ENCODE data around the gene NELL2.
"Not testable (repeated sequence)": the region's sequence is repeated elsewhere in the genome, so short reads cannot be mapped to it uniquely, and the experiment has no call there.

NELL2 gene

DNA sequence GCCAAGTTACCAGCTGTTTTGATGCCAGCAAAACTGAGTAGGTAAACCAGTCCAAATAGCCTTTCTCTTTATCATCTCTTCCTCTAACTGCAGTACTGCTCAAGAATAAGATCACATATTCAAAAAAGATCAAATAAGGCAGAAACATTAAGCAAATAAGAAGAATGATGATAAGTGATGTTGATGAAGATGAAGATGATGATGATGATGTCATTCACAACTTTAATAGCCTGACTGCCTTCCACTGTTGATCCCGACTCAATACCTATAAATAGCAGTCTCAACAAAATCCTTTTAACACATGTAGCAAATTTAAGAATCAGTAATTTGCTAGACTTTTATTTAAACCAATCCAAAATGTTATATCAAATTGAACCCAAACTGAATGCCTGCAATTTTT, 47.1 kb downstream of the NELL2 start:
- Histone ChIP-seq H3K4me1 (ENCODE audit: control insufficient read depth, insufficient read depth, low read length) (no peaks in the 10 kb centered on the region), H3K9ac (ENCODE audit: low read length in 2 of 2) (no peak overlapping the region), H3K9me3 (ENCODE audit: control insufficient read depth in 2 of 2, low read length in 2 of 2) (no peaks in the 10 kb centered on the region), H3K36me3 (ENCODE audit: control insufficient read depth in 2 of 2, insufficient read depth in 2 of 2, low read length in 2 of 2) (no peaks in the 10 kb centered on the region), H3K27me3 (ENCODE audit: control insufficient read depth in 1 of 2, insufficient read depth in 2 of 2, low read length in 2 of 2) (no peaks in the 10 kb centered on the region), H3K27ac (ENCODE audit: low read length) (no peak overlapping the region), H3K4me3 (ENCODE audit: low read length in 2 of 2) (no peak overlapping the region)

DNA sequence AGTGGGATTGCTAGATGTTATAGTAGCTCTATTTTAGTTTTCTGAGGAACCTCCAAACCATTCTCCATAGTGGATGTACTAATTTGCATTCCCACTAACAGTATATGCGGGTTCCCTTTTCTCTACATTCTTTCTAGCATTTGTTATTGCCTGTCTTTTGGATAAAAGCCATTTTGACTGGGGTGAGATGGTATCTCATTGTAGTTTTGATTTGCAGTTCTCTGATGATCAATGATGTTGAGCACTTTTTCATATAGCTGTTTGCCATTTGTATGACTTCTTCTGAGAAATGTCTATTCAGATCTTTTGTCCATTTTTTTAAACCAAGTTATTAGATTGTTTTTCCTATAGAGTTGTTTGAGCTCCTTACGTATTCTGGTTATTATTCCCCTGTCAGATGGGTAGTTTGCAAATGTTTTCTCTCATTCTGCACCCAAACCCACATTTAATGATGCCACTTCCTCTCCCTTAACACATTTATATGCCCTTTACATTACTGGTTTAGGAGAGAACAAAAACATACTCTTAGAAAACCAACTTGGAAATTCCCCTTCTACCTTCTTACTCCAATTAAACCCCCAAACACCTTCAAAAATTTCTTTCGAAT, 48.2 kb downstream of the NELL2 start:
- no peak overlapping the region for H3K4me3 ChIP-seq (ENCODE audit: low read length in 2 of 2)
- H3K27ac ChIP-seq (ENCODE audit: low read length) = no peak overlapping the region
- H3K4me1 ChIP-seq (ENCODE audit: control insufficient read depth, insufficient read depth, low read length) = no peaks in the 10 kb centered on the region
- H3K36me3 ChIP-seq (ENCODE audit: control insufficient read depth in 2 of 2, insufficient read depth in 2 of 2, low read length in 2 of 2) = no peaks in the 10 kb centered on the region
- no peaks in the 10 kb centered on the region for H3K27me3 ChIP-seq (ENCODE audit: control insufficient read depth in 1 of 2, insufficient read depth in 2 of 2, low read length in 2 of 2)
- no peaks in the 10 kb centered on the region for H3K9me3 ChIP-seq (ENCODE audit: control insufficient read depth in 2 of 2, low read length in 2 of 2)
- no peak overlapping the region for H3K9ac ChIP-seq (ENCODE audit: low read length in 2 of 2)

DNA sequence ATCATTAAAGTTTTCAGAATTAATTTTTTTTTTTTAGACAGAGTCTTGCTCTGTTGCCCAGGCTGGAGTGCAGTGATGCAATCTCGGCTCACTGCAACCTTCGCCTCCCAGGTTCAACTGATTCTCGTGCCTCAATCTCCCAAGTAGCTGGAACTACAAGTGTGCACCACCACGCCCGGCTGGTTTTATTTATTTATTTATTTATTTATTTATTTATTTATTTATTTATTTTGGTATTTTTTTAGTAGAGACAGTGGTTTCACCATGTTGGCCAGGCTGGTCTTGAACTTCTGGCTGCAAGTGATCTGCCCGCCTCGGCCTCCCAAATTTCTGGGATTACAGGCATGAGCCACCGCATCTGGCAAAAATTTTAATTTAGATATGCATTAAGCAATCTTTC, 54.4 kb downstream of the NELL2 start:
- not testable (repeated sequence) for H3K36me3 ChIP-seq (ENCODE audit: control insufficient read depth in 2 of 2, insufficient read depth in 2 of 2, low read length in 2 of 2); H3K9ac ChIP-seq (ENCODE audit: low read length in 2 of 2); H3K4me1 ChIP-seq (ENCODE audit: control insufficient read depth, insufficient read depth, low read length); H3K4me3 ChIP-seq (ENCODE audit: low read length in 2 of 2); H3K27ac ChIP-seq (ENCODE audit: low read length); H3K27me3 ChIP-seq (ENCODE audit: control insufficient read depth in 1 of 2, insufficient read depth in 2 of 2, low read length in 2 of 2); H3K9me3 ChIP-seq (ENCODE audit: control insufficient read depth in 2 of 2, low read length in 2 of 2)

DNA sequence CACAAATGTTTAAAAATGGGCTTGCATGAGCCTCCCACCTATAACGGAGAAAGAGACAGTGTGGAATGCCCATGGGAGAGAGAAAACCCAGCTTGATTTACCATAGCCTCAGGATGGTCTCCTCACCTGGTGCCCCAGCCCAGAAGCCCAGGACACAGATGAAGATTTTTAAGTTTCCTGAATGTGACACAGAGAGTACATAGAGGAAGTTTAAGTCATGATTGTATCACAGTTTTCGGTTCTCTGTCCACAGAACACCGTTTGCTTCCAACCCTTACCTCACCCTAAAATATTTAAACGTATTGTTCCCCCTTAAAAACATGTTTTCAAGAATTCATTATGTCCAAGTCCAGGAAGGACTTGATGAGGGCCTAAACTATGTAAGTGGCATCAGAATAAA, 56.2 kb downstream of the NELL2 start:
- Histone ChIP-seq H3K27me3 (ENCODE audit: control insufficient read depth in 1 of 2, insufficient read depth in 2 of 2, low read length in 2 of 2) (no peaks in the 10 kb centered on the region), H3K27ac (ENCODE audit: low read length) (no peak overlapping the region), H3K4me3 (ENCODE audit: low read length in 2 of 2) (no peak overlapping the region), H3K4me1 (ENCODE audit: control insufficient read depth, insufficient read depth, low read length) (no peaks in the 10 kb centered on the region), H3K9ac (ENCODE audit: low read length in 2 of 2) (no peak overlapping the region), H3K36me3 (ENCODE audit: control insufficient read depth in 2 of 2, insufficient read depth in 2 of 2, low read length in 2 of 2) (no peaks in the 10 kb centered on the region), H3K9me3 (ENCODE audit: control insufficient read depth in 2 of 2, low read length in 2 of 2) (no peaks in the 10 kb centered on the region)

DNA sequence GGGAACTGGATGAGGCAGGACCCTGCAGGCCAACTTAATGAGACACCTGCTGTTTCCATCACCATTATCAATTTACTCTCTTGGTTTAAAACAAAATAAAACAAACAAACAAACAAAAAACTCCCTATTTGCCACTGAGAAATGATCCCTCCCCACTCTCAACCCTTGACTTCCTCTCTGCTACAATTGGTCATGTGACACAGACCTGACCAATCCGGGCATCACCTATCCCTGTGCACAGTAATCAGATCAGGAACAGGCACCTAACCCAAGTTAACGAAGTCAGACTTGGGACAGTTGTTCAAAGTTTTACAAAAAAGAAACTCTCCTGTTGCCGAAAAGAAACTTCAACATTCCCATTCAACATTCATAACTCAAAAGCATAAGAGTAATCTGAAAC, 58.4 kb downstream of the NELL2 start:
- Histone ChIP-seq H3K9ac (ENCODE audit: low read length in 2 of 2) (no peak overlapping the region), H3K9me3 (ENCODE audit: control insufficient read depth in 2 of 2, low read length in 2 of 2) (no peaks in the 10 kb centered on the region), H3K27me3 (ENCODE audit: control insufficient read depth in 1 of 2, insufficient read depth in 2 of 2, low read length in 2 of 2) (no peaks in the 10 kb centered on the region), H3K36me3 (ENCODE audit: control insufficient read depth in 2 of 2, insufficient read depth in 2 of 2, low read length in 2 of 2) (no peaks in the 10 kb centered on the region), H3K4me1 (ENCODE audit: control insufficient read depth, insufficient read depth, low read length) (no peaks in the 10 kb centered on the region), H3K27ac (ENCODE audit: low read length) (no peak overlapping the region), H3K4me3 (ENCODE audit: low read length in 2 of 2) (no peak overlapping the region)

DNA sequence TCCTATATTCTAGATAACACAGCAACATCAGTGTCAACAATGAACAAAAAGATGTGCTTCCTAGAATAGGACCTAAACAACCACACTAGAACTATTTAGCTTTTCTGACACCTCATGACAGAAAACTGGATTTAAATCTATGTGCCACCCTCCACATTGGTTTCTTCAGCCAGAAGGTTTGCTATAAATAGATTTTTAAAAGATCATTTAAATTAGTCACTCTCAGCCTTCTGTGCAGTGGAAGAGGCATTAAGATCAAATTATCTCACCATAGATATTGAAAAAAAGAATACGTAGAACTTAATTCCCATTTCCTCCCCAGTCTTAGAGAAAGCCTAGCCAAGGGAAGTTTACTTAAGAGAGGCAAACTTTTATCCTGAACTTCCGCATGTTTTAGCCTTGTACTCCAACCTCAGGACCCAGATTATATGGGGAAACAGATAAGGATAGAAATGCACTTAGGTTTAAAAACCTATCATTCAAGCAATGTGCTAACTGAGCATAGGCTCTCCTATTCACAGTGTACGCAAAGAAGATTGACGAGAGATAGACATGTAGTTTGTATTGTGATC, 59.6 kb downstream of the NELL2 start:
- H3K27ac ChIP-seq (ENCODE audit: low read length) = no peak overlapping the region
- H3K36me3 ChIP-seq (ENCODE audit: control insufficient read depth in 2 of 2, insufficient read depth in 2 of 2, low read length in 2 of 2) = no peaks in the 10 kb centered on the region
- H3K4me3 ChIP-seq (ENCODE audit: low read length in 2 of 2) = no peak overlapping the region
- no peaks in the 10 kb centered on the region for H3K27me3 ChIP-seq (ENCODE audit: control insufficient read depth in 1 of 2, insufficient read depth in 2 of 2, low read length in 2 of 2)
- no peak overlapping the region for H3K9ac ChIP-seq (ENCODE audit: low read length in 2 of 2)
- no peaks in the 10 kb centered on the region for H3K9me3 ChIP-seq (ENCODE audit: control insufficient read depth in 2 of 2, low read length in 2 of 2)
- no peaks in the 10 kb centered on the region for H3K4me1 ChIP-seq (ENCODE audit: control insufficient read depth, insufficient read depth, low read length)

DNA sequence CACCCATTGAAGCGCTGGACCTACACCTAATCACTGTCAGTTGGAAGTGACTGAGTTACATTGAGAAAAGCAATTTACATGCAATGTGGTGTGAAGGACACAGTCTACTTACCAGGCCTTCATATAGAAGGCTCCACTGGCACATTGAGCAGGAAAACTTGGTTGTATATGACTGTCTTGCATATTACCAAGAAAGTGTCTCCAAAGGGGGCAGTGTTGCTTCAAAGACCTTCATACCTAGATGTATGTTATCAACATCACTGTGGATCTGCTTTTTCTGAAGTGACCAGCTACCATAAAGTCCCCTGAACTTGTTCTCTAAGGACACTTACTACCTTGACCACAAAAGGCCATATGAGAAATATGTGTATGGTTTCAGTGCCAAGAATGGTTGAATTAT, 64.1 kb downstream of the NELL2 start:
- Histone ChIP-seq H3K9me3 (ENCODE audit: control insufficient read depth in 2 of 2, low read length in 2 of 2) (no peaks in the 10 kb centered on the region), H3K4me3 (ENCODE audit: low read length in 2 of 2) (no peak overlapping the region), H3K27ac (ENCODE audit: low read length) (no peak overlapping the region), H3K4me1 (ENCODE audit: control insufficient read depth, insufficient read depth, low read length) (no peaks in the 10 kb centered on the region), H3K9ac (ENCODE audit: low read length in 2 of 2) (no peak overlapping the region), H3K27me3 (ENCODE audit: control insufficient read depth in 1 of 2, insufficient read depth in 2 of 2, low read length in 2 of 2) (no peaks in the 10 kb centered on the region), H3K36me3 (ENCODE audit: control insufficient read depth in 2 of 2, insufficient read depth in 2 of 2, low read length in 2 of 2) (no peaks in the 10 kb centered on the region)

DNA sequence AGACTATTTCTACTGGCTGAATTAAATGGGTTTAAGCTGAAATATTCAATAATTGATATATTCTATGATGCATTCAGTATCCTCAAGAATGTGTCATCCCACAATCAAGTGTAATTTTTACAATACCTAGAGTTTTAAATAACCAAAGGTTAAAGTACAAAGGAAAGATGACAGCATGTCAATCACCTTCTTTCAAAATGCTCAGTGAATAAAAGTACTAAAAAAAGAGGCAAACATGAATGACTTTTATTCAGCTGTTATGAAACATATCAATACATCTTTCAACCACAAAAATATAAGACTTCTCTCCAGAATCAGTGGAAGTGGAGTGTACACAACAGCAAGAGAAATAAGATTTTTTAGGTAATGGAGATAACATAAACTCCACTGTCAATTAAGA, 72.0 kb downstream of the NELL2 start:
- no peak overlapping the region for H3K4me3 ChIP-seq (ENCODE audit: low read length in 2 of 2)
- H3K36me3 ChIP-seq (ENCODE audit: control insufficient read depth in 2 of 2, insufficient read depth in 2 of 2, low read length in 2 of 2) = no peaks in the 10 kb centered on the region
- no peaks in the 10 kb centered on the region for H3K4me1 ChIP-seq (ENCODE audit: control insufficient read depth, insufficient read depth, low read length)
- no peaks in the 10 kb centered on the region for H3K27me3 ChIP-seq (ENCODE audit: control insufficient read depth in 1 of 2, insufficient read depth in 2 of 2, low read length in 2 of 2)
- H3K27ac ChIP-seq (ENCODE audit: low read length) = no peak overlapping the region
- no peaks in the 10 kb centered on the region for H3K9me3 ChIP-seq (ENCODE audit: control insufficient read depth in 2 of 2, low read length in 2 of 2)
- H3K9ac ChIP-seq (ENCODE audit: low read length in 2 of 2) = no peak overlapping the region

DNA sequence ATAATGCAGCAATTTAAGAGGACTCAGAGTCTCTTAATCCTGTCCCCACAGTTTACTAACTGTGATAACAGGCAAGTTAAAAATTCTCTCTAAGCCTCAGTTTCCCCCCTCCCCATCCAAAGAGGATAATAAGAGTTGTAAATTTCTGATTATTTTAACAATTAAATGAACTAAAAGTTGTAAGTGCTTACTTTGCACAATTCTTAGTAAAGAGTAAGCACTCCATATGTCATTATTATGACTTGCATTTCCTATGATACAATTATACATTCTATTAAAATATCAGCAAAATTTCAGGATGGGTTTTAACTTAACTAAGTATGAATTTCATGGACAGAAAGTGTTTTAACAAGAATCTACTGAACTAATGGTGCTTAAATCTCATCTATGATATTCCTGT, 80.1 kb downstream of the NELL2 start:
- H3K4me3 ChIP-seq (ENCODE audit: low read length in 2 of 2) = no peak overlapping the region
- no peaks in the 10 kb centered on the region for H3K27me3 ChIP-seq (ENCODE audit: control insufficient read depth in 1 of 2, insufficient read depth in 2 of 2, low read length in 2 of 2)
- H3K36me3 ChIP-seq (ENCODE audit: control insufficient read depth in 2 of 2, insufficient read depth in 2 of 2, low read length in 2 of 2) = no peaks in the 10 kb centered on the region
- H3K27ac ChIP-seq (ENCODE audit: low read length) = no peak overlapping the region
- peaks cover 0 to 2% of the 10 kb centered on the region in 2 donors for H3K9me3 ChIP-seq (ENCODE audit: control insufficient read depth in 2 of 2, low read length in 2 of 2)
- H3K4me1 ChIP-seq (ENCODE audit: control insufficient read depth, insufficient read depth, low read length) = no peaks in the 10 kb centered on the region
- no peak overlapping the region for H3K9ac ChIP-seq (ENCODE audit: low read length in 2 of 2)

DNA sequence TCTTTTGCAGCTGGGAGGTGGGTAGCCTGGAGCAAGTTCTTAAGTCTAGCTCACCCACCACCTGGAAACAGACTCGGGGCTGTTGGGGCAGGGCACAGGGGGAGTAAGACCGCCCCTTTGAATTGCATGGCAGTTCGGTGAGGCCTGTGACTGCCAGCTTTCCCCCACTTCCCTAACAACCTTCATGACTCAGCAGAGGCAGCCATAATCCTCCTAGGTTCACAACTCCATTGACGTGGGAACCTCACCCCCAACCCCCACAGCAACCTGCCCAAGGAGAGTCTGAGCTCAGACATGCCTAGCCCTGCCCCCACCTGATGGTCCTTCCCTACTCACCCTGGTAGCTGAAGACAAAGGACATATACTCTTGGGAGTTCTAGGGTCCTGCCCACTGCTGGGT, 87.4 kb downstream of the NELL2 start:
- no peaks in the 10 kb centered on the region for H3K36me3 ChIP-seq (ENCODE audit: control insufficient read depth in 2 of 2, insufficient read depth in 2 of 2, low read length in 2 of 2)
- no peak overlapping the region for H3K4me3 ChIP-seq (ENCODE audit: low read length in 2 of 2)
- H3K9ac ChIP-seq (ENCODE audit: low read length in 2 of 2) = no peak overlapping the region
- no peak overlapping the region for H3K27ac ChIP-seq (ENCODE audit: low read length)
- H3K27me3 ChIP-seq (ENCODE audit: control insufficient read depth in 1 of 2, insufficient read depth in 2 of 2, low read length in 2 of 2) = no peaks in the 10 kb centered on the region
- no peaks in the 10 kb centered on the region for H3K4me1 ChIP-seq (ENCODE audit: control insufficient read depth, insufficient read depth, low read length)
- H3K9me3 ChIP-seq (ENCODE audit: control insufficient read depth in 2 of 2, low read length in 2 of 2) = peaks cover 0 to 2% of the 10 kb centered on the region in 2 donors

DNA sequence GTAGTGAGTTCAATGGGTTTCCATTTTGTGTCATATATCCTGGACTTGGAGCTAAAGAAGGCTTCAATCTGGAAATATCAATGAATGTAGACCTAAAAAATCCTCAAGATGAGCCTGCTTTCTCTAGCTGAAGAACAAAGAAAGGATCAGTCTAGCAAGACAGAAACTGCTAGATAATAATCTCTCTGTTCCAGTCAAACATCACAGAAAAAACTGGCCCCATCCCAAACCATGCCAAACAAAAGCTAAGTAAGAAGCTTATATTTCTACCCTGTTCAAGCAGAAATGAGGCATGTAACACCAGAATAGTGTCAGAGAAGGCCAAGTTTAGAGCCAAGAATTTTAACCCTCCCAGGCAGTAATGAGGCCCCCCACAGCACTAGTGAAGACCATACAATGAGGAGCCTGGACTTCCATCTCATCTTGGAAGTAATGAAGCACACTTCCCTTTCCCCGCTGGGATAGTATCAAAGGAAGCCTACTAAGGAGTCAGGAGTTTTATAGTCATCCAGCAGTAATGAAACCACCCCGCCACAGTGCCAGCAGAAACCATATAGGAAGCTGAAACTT, 95.8 kb downstream of the NELL2 start:
- Histone ChIP-seq H3K27ac (ENCODE audit: low read length) (no peak overlapping the region), H3K4me1 (ENCODE audit: control insufficient read depth, insufficient read depth, low read length) (no peaks in the 10 kb centered on the region), H3K9me3 (ENCODE audit: control insufficient read depth in 2 of 2, low read length in 2 of 2) (no peaks in the 10 kb centered on the region), H3K36me3 (ENCODE audit: control insufficient read depth in 2 of 2, insufficient read depth in 2 of 2, low read length in 2 of 2) (no peaks in the 10 kb centered on the region), H3K9ac (ENCODE audit: low read length in 2 of 2) (no peak overlapping the region), H3K27me3 (ENCODE audit: control insufficient read depth in 1 of 2, insufficient read depth in 2 of 2, low read length in 2 of 2) (no peaks in the 10 kb centered on the region), H3K4me3 (ENCODE audit: low read length in 2 of 2) (no peak overlapping the region)

All from stomach smooth muscle (tissue), 2 donors.